ENCODE results near the gene AOPEP. TPM values are rescaled to one million over a fixed set of nuclear protein-coding genes. Genes with fewer than 3 reads are reported as not detected.

Gene AOPEP
- total RNA-seq, 1 experiment from 2014 or later, result 89.5 TPM

- CTCF ChIA-PET, result interaction anchor here (0.6 to 2.2 kb wide), 9 partner anchors 24 to 244 kb away, joined by 3 to 9 read pairs (median 4); no protein-coding TSS in a partner anchor
- Mint-ChIP-seq H3K27ac (ENCODE audit: unreplicated experiment) (peak overlapping the region; percentile 99), H3K27me3 (ENCODE audit: unreplicated experiment) (no peaks in the 10 kb centered on the region), H3K36me3 (ENCODE audit: insufficient read depth, unreplicated experiment) (peaks cover 29% of the 10 kb centered on the region), H3K4me1 (ENCODE audit: low read depth, unreplicated experiment) (peaks cover 61% of the 10 kb centered on the region), H3K9me3 (ENCODE audit: low read depth, unreplicated experiment) (no peaks in the 10 kb centered on the region), H3K4me3 (ENCODE audit: low read depth, unreplicated experiment) (no peak overlapping the region)
- intact Hi-C loops (cut with micrococcal nuclease; ENCODE audit: unreplicated experiment), result loop anchor here (2.0 to 5.0 kb wide), 2 partner anchors 62 to 108 kb away; no protein-coding TSS in a partner anchor
- no TSS peak for BruUV-seq (replicated peaks)
- peak; percentile 18 for DNase-seq
- no peak for TF ChIP-seq CTCF (IDR thresholded peaks at IDR 0.05; ENCODE audit: unreplicated experiment)
Measured at GRCh38 chr9:94805051-94805489, 78.6 kb downstream of the AOPEP start.

GRCh38 chr9:94805585-94805984 lies 79.1 kb downstream of the AOPEP start:
- Mint-ChIP-seq H3K9me3 (ENCODE audit: low read depth, unreplicated experiment) (no peaks in the 10 kb centered on the region), H3K36me3 (ENCODE audit: insufficient read depth, unreplicated experiment) (peaks cover 29% of the 10 kb centered on the region), H3K27ac (ENCODE audit: unreplicated experiment) (peak overlapping the region; percentile 99), H3K4me1 (ENCODE audit: low read depth, unreplicated experiment) (peaks cover 57% of the 10 kb centered on the region), H3K27me3 (ENCODE audit: unreplicated experiment) (no peaks in the 10 kb centered on the region), H3K4me3 (ENCODE audit: low read depth, unreplicated experiment) (peak overlapping the region; percentile 39)
- no peak for TF ChIP-seq CTCF (IDR thresholded peaks at IDR 0.05; ENCODE audit: unreplicated experiment)
- intact Hi-C loops (cut with micrococcal nuclease; ENCODE audit: unreplicated experiment), result loop anchor here (2.0 to 5.0 kb wide), 2 partner anchors 62 to 107 kb away; no protein-coding TSS in a partner anchor
- BruUV-seq (replicated peaks), result no TSS peak
- CTCF ChIA-PET, result interaction anchor here (0.6 to 2.2 kb wide), 9 partner anchors 13 to 243 kb away, joined by 3 to 9 read pairs (median 4); no protein-coding TSS in a partner anchor
- peak; percentile 75 for DNase-seq

GRCh38 chr9:94806307-94806893 lies 79.9 kb downstream of the AOPEP start:
- Mint-ChIP-seq H3K27ac (ENCODE audit: unreplicated experiment) (peak overlapping the region; percentile 99), H3K4me1 (ENCODE audit: low read depth, unreplicated experiment) (peaks cover 54% of the 10 kb centered on the region), H3K27me3 (ENCODE audit: unreplicated experiment) (no peaks in the 10 kb centered on the region), H3K36me3 (ENCODE audit: insufficient read depth, unreplicated experiment) (peaks cover 29% of the 10 kb centered on the region), H3K9me3 (ENCODE audit: low read depth, unreplicated experiment) (no peaks in the 10 kb centered on the region), H3K4me3 (ENCODE audit: low read depth, unreplicated experiment) (peak overlapping the region; percentile 39)
- CTCF ChIA-PET, result interaction anchor here (0.6 to 2.2 kb wide), 7 partner anchors 12 to 219 kb away, joined by 3 to 9 read pairs (median 4); no protein-coding TSS in a partner anchor
- no peak for TF ChIP-seq CTCF (IDR thresholded peaks at IDR 0.05; ENCODE audit: unreplicated experiment)
- intact Hi-C loops (cut with micrococcal nuclease; ENCODE audit: unreplicated experiment), result loop anchor here (5.0 kb wide), 1 partner anchor 61 kb away; no protein-coding TSS in a partner anchor
- peak; percentile 23 for DNase-seq
- BruUV-seq (replicated peaks), result TSS peak; percentile 53

- peak overlapping the region; percentile 99 for H3K27ac Mint-ChIP-seq (ENCODE audit: unreplicated experiment)
- no peaks in the 10 kb centered on the region for H3K9me3 Mint-ChIP-seq (ENCODE audit: low read depth, unreplicated experiment)
- TF ChIP-seq CTCF (IDR thresholded peaks at IDR 0.05; ENCODE audit: unreplicated experiment), result no peak
- H3K4me3 Mint-ChIP-seq (ENCODE audit: low read depth, unreplicated experiment), result no peak overlapping the region
- intact Hi-C loops (cut with micrococcal nuclease; ENCODE audit: unreplicated experiment), result loop anchor here (5.0 kb wide), 1 partner anchor 60 kb away; no protein-coding TSS in a partner anchor
- CTCF ChIA-PET, result no interaction called here
- no TSS peak for BruUV-seq (replicated peaks)
- DNase-seq, result no peak
- H3K27me3 Mint-ChIP-seq (ENCODE audit: unreplicated experiment), result no peaks in the 10 kb centered on the region
- peaks cover 53% of the 10 kb centered on the region for H3K4me1 Mint-ChIP-seq (ENCODE audit: low read depth, unreplicated experiment)
- peaks cover 29% of the 10 kb centered on the region for H3K36me3 Mint-ChIP-seq (ENCODE audit: insufficient read depth, unreplicated experiment)
Measured at GRCh38 chr9:94807556-94807955, 81.1 kb downstream of the AOPEP start.
